KOPT-K1 (cell line): Measurements from ENCODE around the gene PHF12.
"Not testable (repeated sequence)": the region's sequence is repeated elsewhere in the genome, so short reads cannot be mapped to it uniquely, and the experiment has no call there.

ENCODE experiments used
- H3K27ac ChIP-seq: fragments of 200-600 bp; sonication (generic); 2 replicates; pipeline ENCODE4 v1.5.1; 2016; ENCODE audit warnings: antibody characterized with exemption, mild to moderate bottlenecking, low read depth, low read length; ENCODE audit not compliant: poor library complexity, severe bottlenecking
- H3K36me3 ChIP-seq: fragments of 200-600 bp; sonication (generic); 2 replicates; pipeline ENCODE4 v1.5.1; 2017; ENCODE audit warnings: antibody characterized with exemption, mild to moderate bottlenecking, low read length, moderate library complexity; ENCODE audit not compliant: insufficient read depth
- H3K9me3 ChIP-seq: fragments of 200-600 bp; sonication (generic); 2 replicates; pipeline ENCODE4 v1.5.1; 2017; ENCODE audit warnings: antibody characterized with exemption, low read length, mild to moderate bottlenecking; ENCODE audit not compliant: insufficient read depth, poor library complexity, severe bottlenecking

The PHF12 gene

GRCh38 chr17:28883967-28884702 lies 67.2 kb downstream of the PHF12 start:
- Histone ChIP-seq H3K27ac (no peak overlapping the region), H3K9me3 (no peaks in the 10 kb centered on the region), H3K36me3 (peaks cover 34% of the 10 kb centered on the region; the same call in 1 of the 2 replicates)

DNA sequence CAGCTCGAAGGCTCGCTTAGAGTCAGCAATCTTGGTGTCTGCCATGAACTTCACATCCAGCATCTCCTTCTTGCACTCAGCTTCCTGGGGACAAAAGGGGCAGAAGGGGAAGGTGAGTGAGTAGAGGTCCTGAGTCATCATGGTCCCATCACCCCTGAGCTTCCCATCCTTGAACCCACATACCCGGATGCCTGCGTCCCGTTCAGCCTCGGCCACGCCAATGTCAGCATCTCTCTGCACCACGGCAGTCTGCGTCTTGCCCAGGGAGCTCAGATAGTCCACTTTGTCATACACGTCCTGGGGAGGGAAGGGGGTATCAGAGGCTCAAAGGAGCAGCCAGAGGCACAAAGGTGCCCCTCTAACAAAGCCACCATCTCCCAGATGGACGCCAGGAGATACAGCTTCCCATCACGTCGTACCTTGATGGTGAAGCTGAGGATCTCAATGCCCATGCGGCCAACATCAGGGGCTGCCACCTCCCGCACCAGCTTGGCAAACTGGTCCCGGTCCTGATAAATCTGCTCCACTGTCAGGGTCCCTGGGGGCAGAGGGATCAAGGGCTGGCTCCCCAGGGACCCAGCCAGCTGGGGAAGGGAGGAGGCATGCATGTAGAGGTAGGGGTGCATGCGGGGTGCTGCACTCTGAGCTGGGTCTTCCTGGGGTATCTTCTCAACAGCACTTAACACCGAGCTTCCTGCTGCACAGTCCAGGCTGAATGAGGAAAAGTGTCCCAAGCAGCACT lies 69.0 kb downstream of the PHF12 start:
- H3K27ac ChIP-seq = no peak overlapping the region
- H3K9me3 ChIP-seq = no peaks in the 10 kb centered on the region
- peaks cover 34% of the 10 kb centered on the region; the same call in 1 of the 2 replicates for H3K36me3 ChIP-seq

DNA sequence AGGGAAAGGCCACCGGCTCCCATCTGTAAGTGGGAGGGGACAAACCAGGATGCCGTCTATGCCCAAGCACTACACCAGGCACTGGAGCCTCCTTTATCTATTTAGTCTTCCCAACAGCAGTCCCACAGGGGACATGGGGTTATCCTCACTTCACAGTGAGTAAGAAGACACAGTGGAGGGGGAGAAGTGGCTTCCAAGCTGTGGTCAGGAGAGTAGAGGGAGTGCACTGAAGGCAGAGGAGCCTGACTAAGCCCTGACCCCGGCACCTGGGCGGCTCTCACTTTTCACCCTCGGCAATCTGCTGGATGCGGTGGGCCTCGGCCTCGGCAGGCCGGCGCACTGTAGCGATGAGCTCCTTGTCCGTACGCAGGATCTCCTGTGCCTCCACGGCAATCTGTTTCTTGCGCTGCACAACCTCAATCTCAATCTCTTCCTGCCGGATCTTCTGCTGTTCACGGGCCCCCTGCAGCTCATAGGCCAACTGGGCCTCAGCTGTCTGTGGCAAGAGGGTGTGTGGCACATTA lies 69.7 kb downstream of the PHF12 start:
- H3K27ac ChIP-seq = no peak overlapping the region
- H3K36me3 ChIP-seq = peaks cover 34% of the 10 kb centered on the region; the same call in 1 of the 2 replicates
- no peaks in the 10 kb centered on the region for H3K9me3 ChIP-seq

GRCh38 chr17:28880572-28880945 lies 70.8 kb downstream of the PHF12 start:
- H3K36me3 ChIP-seq = peaks cover 34% of the 10 kb centered on the region; the same call in 1 of the 2 replicates
- H3K9me3 ChIP-seq = no peaks in the 10 kb centered on the region
- H3K27ac ChIP-seq = no peak overlapping the region

DNA sequence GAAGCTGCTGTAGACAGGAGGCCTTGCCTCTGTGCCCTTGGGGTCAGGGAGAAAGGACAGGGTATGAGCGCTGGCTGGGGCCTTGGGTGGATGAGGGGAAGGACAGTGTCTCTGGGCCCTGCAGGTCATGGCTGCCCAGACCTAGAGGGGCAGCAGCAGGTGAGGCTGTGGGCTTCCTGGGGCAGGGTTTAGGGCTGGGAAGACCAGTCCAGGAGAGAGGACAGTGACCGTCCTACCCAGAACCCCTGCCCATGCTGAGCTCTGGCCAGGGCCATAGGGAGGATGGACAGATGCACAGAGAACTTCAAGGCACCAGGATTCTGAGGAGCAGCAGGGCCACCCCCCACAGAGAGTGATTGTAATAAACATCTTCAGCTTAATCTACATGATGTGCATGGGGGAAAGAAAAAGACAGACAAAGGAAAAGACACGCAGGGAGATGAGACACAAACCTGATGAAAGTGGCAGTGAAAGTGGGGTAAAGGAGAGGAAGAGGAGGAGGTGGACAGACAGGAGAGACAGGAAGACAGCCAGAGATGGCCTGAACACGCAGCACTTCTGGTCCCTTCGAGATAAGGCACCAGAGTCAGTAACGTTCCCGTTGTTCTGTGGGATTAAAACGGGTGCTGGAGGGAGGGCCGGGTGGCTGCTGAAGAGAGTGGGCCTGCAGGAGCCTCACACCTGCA lies 71.3 kb downstream of the PHF12 start:
- peaks cover 34% of the 10 kb centered on the region; the same call in 1 of the 2 replicates for H3K36me3 ChIP-seq
- H3K9me3 ChIP-seq = no peaks in the 10 kb centered on the region
- H3K27ac ChIP-seq = no peak overlapping the region

GRCh38 chr17:28878981-28879380 lies 72.3 kb downstream of the PHF12 start:
- Histone ChIP-seq H3K36me3 (peaks cover 34% of the 10 kb centered on the region; the same call in 1 of the 2 replicates), H3K27ac (no peak overlapping the region), H3K9me3 (no peaks in the 10 kb centered on the region)

DNA sequence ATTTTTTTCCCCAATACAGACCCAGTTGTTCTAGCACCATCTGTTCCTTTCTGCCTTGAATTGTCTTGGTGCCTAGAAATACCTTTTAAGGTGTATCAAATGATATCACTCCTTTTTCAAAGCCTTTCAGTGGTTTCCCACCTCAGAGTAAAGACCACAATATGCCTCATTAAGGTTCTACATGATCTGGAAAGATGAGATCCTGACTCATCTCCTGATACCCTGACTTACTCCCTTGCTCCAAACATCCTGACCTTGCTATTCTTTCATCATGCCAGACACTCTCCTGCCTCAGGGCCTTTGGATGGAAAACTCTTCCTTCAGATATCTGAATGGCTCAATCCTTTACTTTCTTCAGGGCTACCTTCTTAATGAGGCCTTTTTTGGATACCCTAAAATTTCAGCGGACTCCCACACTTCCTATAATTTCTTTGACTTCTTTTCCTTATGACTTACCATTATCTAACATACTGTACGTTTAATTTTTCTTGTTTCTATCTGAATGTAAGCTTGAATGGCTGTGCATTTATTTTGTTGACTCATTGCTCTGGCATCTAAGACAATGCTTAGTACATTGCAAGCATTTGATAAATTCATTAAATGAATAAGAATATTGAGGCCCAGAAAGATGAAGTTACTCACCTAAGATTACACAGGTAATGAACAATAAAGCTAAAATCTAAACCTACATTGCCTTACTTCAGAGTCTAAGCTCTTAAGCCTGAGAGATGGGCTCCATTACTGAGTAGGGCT lies 73.0 kb downstream of the PHF12 start:
- Histone ChIP-seq H3K9me3 (no peaks in the 10 kb centered on the region), H3K27ac (no peak overlapping the region), H3K36me3 (peaks cover 34% of the 10 kb centered on the region; the same call in 1 of the 2 replicates)

DNA sequence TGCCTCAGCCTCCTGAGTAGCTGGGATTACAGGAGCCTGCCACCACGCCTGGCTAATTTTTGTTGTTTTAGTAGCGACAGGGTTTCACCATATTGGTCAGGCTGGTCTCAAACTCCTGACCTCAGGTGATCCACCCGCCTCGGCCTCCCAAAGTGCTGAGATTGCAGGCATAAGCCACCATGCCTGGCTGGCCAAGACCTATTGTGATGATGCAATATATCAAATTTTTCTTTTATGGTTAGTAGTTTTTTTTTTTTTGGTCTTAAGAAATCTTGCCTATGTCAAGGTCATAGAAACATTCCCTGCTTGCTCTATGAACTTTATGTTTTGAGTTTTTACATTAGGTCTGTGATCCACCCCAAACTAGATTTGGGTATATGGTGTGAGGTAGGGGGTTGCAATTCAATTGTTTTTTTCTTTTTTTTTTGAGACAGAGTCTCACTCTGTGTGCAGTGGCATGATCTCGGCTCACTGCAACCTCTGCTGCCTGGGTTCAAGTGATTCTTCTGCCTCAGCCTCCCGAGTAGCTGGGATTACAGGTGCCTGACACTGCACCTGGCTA lies 74.1 kb downstream of the PHF12 start:
- peaks cover 26% of the 10 kb centered on the region; the same call in 1 of the 2 replicates for H3K36me3 ChIP-seq
- H3K9me3 ChIP-seq, H3K27ac ChIP-seq: not testable (repeated sequence)

DNA sequence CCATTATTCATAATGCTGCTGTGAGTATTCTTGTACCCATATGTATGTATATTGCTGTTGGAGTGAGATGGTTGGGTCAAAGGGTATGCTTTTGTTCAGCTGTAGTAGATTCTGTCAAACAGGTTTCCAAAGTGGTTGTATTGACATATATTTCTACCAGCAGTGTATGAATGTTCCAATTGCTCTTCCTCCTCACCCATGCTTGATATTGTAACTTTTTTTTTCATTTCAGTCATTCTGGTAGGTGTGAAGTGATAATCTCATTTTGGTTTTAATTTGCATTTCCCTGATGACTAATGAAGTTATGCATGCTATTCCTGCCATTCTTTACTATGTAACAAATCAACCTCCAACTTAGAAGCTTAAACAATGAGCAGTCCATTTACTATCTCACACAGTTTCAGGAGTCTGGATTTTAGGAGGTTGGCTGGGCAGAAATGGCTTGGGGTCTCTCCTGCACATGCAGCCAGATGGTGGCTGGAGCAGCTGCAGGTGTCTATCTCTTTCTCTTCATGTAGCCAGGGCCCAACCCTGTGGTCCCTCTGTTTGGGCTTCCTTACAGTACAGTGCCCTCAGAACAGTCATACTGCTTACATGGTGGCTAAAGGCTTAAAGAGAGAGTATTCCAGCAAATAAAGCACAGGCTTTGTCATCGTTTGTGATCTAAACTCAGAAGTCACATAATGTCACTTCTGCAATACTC lies 75.3 kb downstream of the PHF12 start:
- no peak overlapping the region for H3K27ac ChIP-seq
- H3K36me3 ChIP-seq = peaks cover 17% of the 10 kb centered on the region; the same call in 1 of the 2 replicates
- H3K9me3 ChIP-seq = no peaks in the 10 kb centered on the region

DNA sequence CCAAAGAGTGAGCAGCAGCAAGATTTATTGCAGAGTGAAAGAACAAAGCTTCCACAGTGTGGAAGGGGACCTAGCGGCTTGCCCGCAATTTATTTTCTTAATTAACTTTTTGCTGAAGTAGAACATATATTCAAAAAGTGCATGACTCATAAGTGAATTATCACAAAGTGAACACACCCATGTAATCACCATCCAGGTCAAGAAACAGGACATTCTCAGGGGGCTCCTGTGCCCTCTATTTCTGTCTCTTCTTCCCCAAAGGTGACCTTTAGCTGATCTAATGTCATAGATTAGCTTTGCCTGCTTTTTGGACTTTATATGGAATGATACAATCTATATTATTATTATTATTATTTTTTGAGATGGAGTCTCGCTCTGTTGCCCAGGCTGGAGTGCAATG lies 76.6 kb downstream of the PHF12 start:
- H3K27ac ChIP-seq = no peak overlapping the region
- peaks cover 4% of the 10 kb centered on the region; the same call in 1 of the 2 replicates for H3K36me3 ChIP-seq
- no peaks in the 10 kb centered on the region for H3K9me3 ChIP-seq

DNA sequence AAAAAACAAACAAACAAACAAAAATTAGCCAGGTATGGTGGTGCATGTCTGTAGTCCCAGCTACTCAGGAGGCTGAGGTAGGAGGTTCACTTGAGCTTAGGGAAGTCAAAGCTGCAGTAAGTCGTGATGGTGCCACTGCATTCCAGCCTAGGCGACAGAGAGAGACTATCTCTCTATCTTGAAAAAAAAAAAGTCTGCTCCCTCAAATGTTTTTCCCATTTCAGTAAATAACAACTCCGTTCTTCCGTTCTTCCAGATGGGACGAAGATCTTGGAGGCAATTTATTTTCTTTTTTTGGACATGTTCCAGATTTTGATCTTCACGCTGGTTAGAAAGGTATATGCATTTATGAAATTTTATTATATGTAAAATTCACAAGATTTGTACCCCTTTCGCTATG lies 77.5 kb downstream of the PHF12 start:
- Histone ChIP-seq H3K9me3 (no peaks in the 10 kb centered on the region), H3K27ac (no peak overlapping the region), H3K36me3 (no peaks in the 10 kb centered on the region)

- Histone ChIP-seq H3K36me3 (no peaks in the 10 kb centered on the region), H3K27ac (peak overlapping the region; percentile 53), H3K9me3 (no peaks in the 10 kb centered on the region)
Measured at GRCh38 chr17:28871056-28871579, 80.2 kb downstream of the PHF12 start.

DNA sequence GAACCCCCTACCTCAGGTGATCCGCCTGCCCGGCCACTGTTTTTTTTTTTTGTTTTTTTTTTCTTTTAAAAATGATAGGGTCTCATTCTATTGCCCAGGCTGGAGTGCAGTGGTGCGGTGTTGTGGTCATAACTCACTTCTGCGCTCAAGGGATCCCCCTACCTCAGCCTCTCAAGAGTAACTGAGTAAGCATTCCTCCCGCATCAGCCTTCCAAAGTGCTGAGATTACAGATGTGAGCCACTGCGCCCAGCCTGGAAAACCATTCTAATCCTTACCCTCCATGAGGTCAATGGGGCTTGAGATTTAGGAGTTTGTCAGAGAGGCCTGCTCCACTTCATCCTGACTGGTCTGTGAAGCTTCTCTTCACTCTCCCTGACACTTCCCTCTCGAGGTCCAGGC lies 84.0 kb downstream of the PHF12 start:
- Histone ChIP-seq H3K27ac (no peak overlapping the region), H3K9me3 (no peaks in the 10 kb centered on the region), H3K36me3 (no peaks in the 10 kb centered on the region)
